ENCODE measurements around the gene GHRHR. TPM values are rescaled to one million over a fixed set of nuclear protein-coding genes. Genes with fewer than 3 reads are reported as not detected.

Gene GHRHR
- 0.97 TPM for polyA plus RNA-seq (2012; ENCODE audit: insufficient read depth, insufficient read length, low read depth)

GRCh38 chr7:30963842-30964241, at the start of gene GHRHR:
Gene GHRHR, plus strand, starts transcription at chr7:30963953. Its CDS starts 116 bp downstream, at chr7:30964069.
- no peak for TF ChIP-seq CTCF (IDR thresholded peaks at IDR 0.05; ENCODE audit: low read depth, low read length)
- Histone ChIP-seq H3K4me3 (ENCODE audit: low read depth, low read length) (no peak within 1 kb of the TSS), H3K27me3 (no peaks in the 10 kb centered on the region), H3K36me3 (no peaks in the 10 kb centered on the region), H3K9me3 (no peaks in the 10 kb centered on the region), H3K4me1 (no peaks in the 10 kb centered on the region)
- no peak for DNase-seq

GRCh38 chr7:30914596-30914995, 49.2 kb upstream of the GHRHR start:
- H3K27me3 ChIP-seq = no peaks in the 10 kb centered on the region
- no peak for TF ChIP-seq CTCF (IDR thresholded peaks at IDR 0.05; ENCODE audit: low read depth, low read length)
- no peak for DNase-seq
- H3K4me3 ChIP-seq (ENCODE audit: low read depth, low read length) = no peak overlapping the region
- no peaks in the 10 kb centered on the region for H3K36me3 ChIP-seq
- H3K9me3 ChIP-seq = no peaks in the 10 kb centered on the region
- peaks cover 36% of the 10 kb centered on the region for H3K4me1 ChIP-seq

GRCh38 chr7:30915005-30915601, 48.6 kb upstream of the GHRHR start:
- no peaks in the 10 kb centered on the region for H3K36me3 ChIP-seq
- H3K27me3 ChIP-seq = no peaks in the 10 kb centered on the region
- TF ChIP-seq CTCF (IDR thresholded peaks at IDR 0.05; ENCODE audit: low read depth, low read length) = no peak
- peaks cover 36% of the 10 kb centered on the region for H3K4me1 ChIP-seq
- peak; percentile 59 for DNase-seq
- H3K9me3 ChIP-seq = no peaks in the 10 kb centered on the region
- no peak overlapping the region for H3K4me3 ChIP-seq (ENCODE audit: low read depth, low read length)

GRCh38 chr7:30915751-30916150, 48.0 kb upstream of the GHRHR start:
- H3K4me3 ChIP-seq (ENCODE audit: low read depth, low read length) = no peak overlapping the region
- H3K36me3 ChIP-seq = no peaks in the 10 kb centered on the region
- H3K9me3 ChIP-seq = no peaks in the 10 kb centered on the region
- no peaks in the 10 kb centered on the region for H3K27me3 ChIP-seq
- no peak for DNase-seq
- TF ChIP-seq CTCF (IDR thresholded peaks at IDR 0.05; ENCODE audit: low read depth, low read length) = no peak
- peaks cover 35% of the 10 kb centered on the region for H3K4me1 ChIP-seq

- H3K9me3 ChIP-seq = no peaks in the 10 kb centered on the region
- DNase-seq = no peak
- H3K4me3 ChIP-seq (ENCODE audit: low read depth, low read length) = no peak overlapping the region
- peaks cover 30% of the 10 kb centered on the region for H3K4me1 ChIP-seq
- no peaks in the 10 kb centered on the region for H3K27me3 ChIP-seq
- H3K36me3 ChIP-seq = no peaks in the 10 kb centered on the region
- TF ChIP-seq CTCF (IDR thresholded peaks at IDR 0.05; ENCODE audit: low read depth, low read length) = no peak
These were observed 47.5 kb upstream of the GHRHR start for GRCh38 chr7:30916255-30916654.

- H3K9me3 ChIP-seq = no peaks in the 10 kb centered on the region
- TF ChIP-seq CTCF (IDR thresholded peaks at IDR 0.05; ENCODE audit: low read depth, low read length) = no peak
- no peaks in the 10 kb centered on the region for H3K36me3 ChIP-seq
- H3K4me3 ChIP-seq (ENCODE audit: low read depth, low read length) = no peak overlapping the region
- no peak for DNase-seq
- no peaks in the 10 kb centered on the region for H3K27me3 ChIP-seq
- peaks cover 26% of the 10 kb centered on the region for H3K4me1 ChIP-seq
These were observed 47.0 kb upstream of the GHRHR start for GRCh38 chr7:30916767-30917166.
